HT1080 (cell line): ENCODE data around the gene SOAT2. TPM values are rescaled to one million over a fixed set of nuclear protein-coding genes. Genes with fewer than 3 reads are reported as not detected.

ENCODE experiments used
- small RNA-seq: library from RNA; depleted of rRNA; stranded (forward); fragments of <200 nt; gene quantifications from one replicate; pipeline ENCODE3, GENCODE V24; 2014
- total RNA-seq: library from RNA; depleted of rRNA; stranded (reverse); fragments of >200 nt; shearing (Covaris generic); gene quantifications from 2 replicates; pipeline ENCODE4 v1.2.3, GENCODE V29; 2014; rRNA removed

The SOAT2 gene
- total RNA-seq, 1 experiment from 2014 or later = not detected

Small RNA genes lying within 50 kb of the gene (small RNA-seq; reads per million reads assigned to genes)
- gene HIGD1AP1 = not detected
- not detected for gene MIR6757
- not detected for gene RNU6-333P

Other genes starting within 250 kb of the SOAT2 start
- gene KRT8, start 198.4 kb upstream of the SOAT2 start, total RNA-seq = 199 and 204 TPM in 2 replicates
- gene KRT18, start 154.4 kb upstream of the SOAT2 start, total RNA-seq = 358 and 373 TPM in 2 replicates
- gene EIF4B, start 97.0 kb upstream of the SOAT2 start, total RNA-seq = 563 and 574 TPM in 2 replicates
- 29.1 and 32.5 TPM in 2 replicates for gene TNS2, start 53.4 kb upstream of the SOAT2 start, total RNA-seq
- 11.4 and 12.7 TPM in 2 replicates for gene SPRYD3, start 24.1 kb upstream of the SOAT2 start, total RNA-seq
- gene IGFBP6, start 5.8 kb upstream of the SOAT2 start, total RNA-seq = 58.5 and 72.9 TPM in 2 replicates
- gene ZNF740, start 77.2 kb downstream of the SOAT2 start, total RNA-seq = 15.9 and 19.0 TPM in 2 replicates
- gene CSAD, start 77.4 kb downstream of the SOAT2 start, total RNA-seq = 3.1 and 3.7 TPM in 2 replicates
- gene ITGB7, start 103.8 kb downstream of the SOAT2 start, total RNA-seq = not detected in 2 replicates
- 10.8 and 17.4 TPM in 2 replicates for gene RARG, start 128.7 kb downstream of the SOAT2 start, total RNA-seq
- 16.8 and 20.0 TPM in 2 replicates for gene ESPL1, start 164.8 kb downstream of the SOAT2 start, total RNA-seq
- 309 and 490 TPM in 2 replicates for gene PFDN5, start 192.1 kb downstream of the SOAT2 start, total RNA-seq
- 108 and 119 TPM in 2 replicates for gene MYG1, start 196.2 kb downstream of the SOAT2 start, total RNA-seq
- gene AAAS, start 218.1 kb downstream of the SOAT2 start, total RNA-seq = 117 and 134 TPM in 2 replicates
- 0.10 TPM in 1 of 2 replicates, not detected in the other for gene SP7, start 232.9 kb downstream of the SOAT2 start, total RNA-seq